ENCODE measurements around the gene ARL5B.

Gene ARL5B

DNA sequence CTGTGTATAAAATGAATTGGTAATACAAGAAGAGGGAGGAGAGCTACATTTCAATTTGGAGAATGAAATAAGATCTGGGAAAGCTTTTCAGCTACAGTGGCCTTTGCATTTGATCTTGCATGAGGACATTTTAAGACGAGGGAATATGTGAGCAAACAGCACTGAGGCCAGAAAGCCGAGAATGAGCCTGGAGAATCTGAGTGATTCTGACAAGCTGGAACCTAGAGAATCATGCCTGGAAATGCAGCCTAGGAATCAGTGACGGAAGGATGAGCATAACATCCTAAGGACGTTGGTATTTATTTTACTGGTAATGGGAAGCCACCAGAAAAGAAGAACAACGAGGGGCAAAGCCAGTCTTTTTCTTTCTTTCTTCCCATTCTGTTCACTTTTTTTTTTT is 44.3 kb downstream of the ARL5B start:
- DNase-seq (ENCODE audit: low spot score) = no peak

GRCh38 chr10:18710201-18710653 is 51.0 kb downstream of the ARL5B start:
- no peak for DNase-seq (ENCODE audit: low spot score)

DNA sequence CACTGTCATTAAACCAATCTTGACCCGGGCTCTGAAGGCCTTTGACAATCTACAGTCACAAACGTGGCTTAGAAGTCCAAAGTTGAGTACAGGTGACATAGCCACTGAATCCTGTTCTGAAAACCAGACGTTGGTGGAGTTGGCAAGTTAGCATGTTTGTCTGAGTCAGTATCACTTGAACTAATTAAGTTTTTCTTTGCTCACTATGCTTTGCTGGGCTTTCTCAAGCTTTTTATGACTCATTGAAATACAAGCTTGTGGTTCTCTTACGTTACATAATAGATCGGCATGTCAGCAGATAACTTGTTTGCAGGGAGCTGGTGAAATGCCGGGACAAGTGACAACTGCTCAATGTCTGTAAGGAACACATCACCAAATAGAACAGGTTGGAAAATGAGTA is 53.8 kb downstream of the ARL5B start:
- no peak for DNase-seq (ENCODE audit: low spot score)

DNA sequence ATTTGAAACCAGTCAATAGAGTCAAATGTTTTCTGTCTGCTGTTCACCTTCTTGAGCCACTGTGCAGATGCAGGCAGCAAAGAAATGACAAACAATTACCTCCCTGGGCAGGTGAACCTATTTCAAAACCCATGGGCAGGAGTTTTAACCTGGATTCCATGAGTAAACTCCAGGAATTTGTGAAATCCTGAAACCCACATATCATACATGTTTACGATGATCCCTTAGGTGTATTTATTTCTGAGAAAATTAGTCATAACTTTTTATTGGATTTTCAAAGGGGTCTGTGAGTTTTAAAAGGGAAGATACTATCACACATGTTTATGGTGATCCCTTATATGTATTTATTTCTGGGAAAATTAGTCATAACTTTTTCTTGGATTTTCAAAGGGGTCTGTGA is 59.8 kb downstream of the ARL5B start:
- DNase-seq (ENCODE audit: low spot score) = no peak

DNA sequence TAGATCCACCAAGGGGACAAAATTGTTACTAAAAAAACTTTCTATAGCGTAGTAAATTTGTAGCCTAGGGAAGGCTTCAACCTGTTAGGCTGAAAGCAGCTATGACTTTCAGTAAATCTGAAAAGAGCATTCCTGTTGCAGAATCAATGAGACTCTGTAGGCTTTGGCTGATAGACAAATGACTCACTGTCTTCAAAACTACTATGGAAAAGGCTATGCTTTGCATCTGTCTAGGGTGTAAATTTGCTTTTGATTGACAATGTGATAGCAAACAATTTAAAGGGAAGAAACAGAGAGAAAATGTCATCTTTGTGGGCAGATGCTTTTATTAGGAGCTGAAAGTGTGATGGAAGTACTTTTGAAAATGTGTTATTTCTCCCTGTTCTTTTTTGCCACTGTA is 60.6 kb downstream of the ARL5B start:
- DNase-seq (ENCODE audit: low spot score) = no peak

DNA sequence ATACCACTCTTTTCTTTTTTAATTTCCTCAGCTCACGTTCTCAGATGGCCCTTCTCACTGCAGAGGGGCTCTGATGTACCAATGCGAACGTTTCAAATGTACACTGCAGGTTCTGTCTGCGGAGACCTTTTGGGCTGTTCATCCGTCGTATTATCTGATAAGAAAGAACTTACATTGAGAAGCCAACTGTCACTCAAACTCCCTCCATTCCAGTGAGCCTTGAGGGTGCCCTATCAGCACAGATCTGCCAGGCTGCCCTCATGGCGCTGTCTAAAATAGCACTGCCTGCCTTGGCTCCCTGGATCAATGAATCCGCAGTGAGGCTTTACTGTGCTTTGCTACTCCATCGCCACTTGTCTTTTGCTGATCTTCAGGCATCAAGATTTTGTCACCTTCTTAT is 61.8 kb downstream of the ARL5B start:
- DNase-seq (ENCODE audit: low spot score) = no peak

DNA sequence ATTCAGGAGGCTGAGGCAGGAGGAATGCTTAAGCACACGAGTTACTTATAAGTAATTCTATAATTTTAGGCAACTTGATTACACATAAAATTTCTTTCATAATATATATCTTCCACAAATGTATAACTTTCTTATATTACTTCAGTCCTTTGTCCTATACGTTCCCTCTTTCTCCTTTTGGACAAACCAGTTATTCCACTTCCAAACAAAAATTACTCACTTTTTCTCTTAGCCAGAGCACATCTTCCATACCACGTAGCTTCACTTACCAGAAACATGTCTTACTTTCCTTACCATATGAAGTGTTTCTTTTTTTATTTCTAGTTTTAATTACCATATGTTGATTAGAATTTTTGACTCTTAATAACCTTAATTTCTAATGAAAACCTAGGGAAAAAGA is 64.6 kb downstream of the ARL5B start:
- DNase-seq (ENCODE audit: low spot score) = no peak

Measured in putamen (tissue), 1 donor.